ENCODE measurements around the gene NPAS3.

The NPAS3 gene

DNA sequence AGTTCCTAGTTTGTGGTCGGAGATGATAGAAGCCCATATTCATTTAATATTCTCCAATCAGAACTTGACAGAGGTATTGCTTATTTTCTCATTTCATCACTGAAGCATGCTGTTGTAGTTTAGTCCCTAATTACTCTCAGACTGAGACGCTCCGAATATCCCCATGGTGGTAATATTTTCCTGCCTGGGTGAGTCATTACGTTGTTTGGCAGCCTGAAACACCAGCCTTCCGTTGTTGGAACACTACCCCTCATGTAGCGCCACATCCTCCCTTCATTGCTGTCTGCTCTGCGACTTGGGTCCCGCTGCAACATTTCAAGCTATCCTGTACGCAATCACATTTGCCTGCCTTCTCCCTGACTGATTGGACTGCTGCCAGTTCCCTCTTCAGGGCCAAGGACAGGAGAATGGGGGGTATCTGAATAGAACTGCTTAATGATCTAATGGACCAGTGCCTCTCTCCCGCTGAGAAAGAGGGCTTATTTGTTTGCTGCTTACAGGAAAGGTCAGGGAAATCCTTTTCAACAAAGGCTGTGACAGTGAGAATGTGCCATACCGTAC lies 369.1 kb downstream of the NPAS3 start:
- Histone ChIP-seq H3K27ac (no peak overlapping the region), H3K4me3 (no peak overlapping the region), H3K9ac (ENCODE audit: insufficient read length) (no peak overlapping the region), H3K36me3 (ENCODE audit: insufficient read depth, low read length) (no peaks in the 10 kb centered on the region), H3K9me3 (ENCODE audit: low read depth, low read length) (no peaks in the 10 kb centered on the region)
- TF ChIP-seq POLR2AphosphoS5 (IDR thresholded peaks at IDR 0.05; ENCODE audit: borderline replicate concordance, low read depth, low read length) (no peak), FOXP2 (optimal IDR thresholded peaks at IDR 0.05; ENCODE audit: control extremely low read depth, extremely low read length, insufficient read depth) (no peak), EZH2 (IDR thresholded peaks at IDR 0.05) (no peak)
- no peak for DNase-seq (ENCODE audit: low read depth, low spot score)

DNA sequence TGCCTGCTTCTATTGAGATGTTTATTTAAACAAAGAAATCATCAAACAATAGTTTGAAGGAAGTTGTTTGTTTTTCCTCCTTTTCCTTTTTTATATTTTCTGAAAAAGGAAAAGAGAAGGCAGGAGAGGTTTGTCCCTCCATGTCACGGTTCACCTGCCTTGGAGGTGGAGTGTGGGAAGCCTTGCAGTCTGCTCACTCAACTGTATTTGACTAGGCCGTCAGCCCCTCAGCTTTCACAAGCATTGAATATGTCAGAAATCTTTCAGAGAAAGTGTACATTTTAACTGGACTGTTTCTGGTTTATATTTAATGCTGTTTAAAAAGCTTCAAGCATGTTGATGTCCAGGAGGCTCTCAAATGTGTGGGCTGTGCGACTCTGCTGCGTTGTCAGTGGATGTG lies 370.4 kb downstream of the NPAS3 start:
- no peak overlapping the region for H3K9ac ChIP-seq (ENCODE audit: insufficient read length)
- H3K36me3 ChIP-seq (ENCODE audit: insufficient read depth, low read length) = no peaks in the 10 kb centered on the region
- no peak overlapping the region for H3K4me3 ChIP-seq
- H3K9me3 ChIP-seq (ENCODE audit: low read depth, low read length) = no peaks in the 10 kb centered on the region
- TF ChIP-seq POLR2AphosphoS5 (IDR thresholded peaks at IDR 0.05; ENCODE audit: borderline replicate concordance, low read depth, low read length) = no peak
- TF ChIP-seq FOXP2 (optimal IDR thresholded peaks at IDR 0.05; ENCODE audit: control extremely low read depth, extremely low read length, insufficient read depth) = no peak
- TF ChIP-seq EZH2 (IDR thresholded peaks at IDR 0.05) = no peak
- no peak overlapping the region for H3K27ac ChIP-seq
- no peak for DNase-seq (ENCODE audit: low read depth, low spot score)

DNA sequence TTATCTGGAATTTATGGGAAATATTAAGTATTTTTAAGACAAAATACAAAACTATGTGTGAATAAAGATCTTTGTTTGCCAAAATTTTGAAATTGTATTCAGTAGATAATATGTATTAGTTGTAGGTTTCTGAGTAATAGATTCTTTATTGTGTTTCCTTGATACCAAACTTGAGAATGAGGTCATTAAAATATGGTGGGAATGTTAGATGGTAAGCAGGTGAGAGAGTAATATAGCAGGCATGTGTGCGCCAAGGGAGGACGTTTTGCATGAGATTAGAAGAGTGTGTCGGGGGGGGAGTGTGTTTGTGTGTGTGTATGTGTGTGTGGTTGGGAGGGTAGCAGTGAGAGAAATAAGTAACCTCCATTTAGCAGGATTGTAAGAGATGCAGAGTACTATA lies 376.5 kb downstream of the NPAS3 start:
- H3K9ac ChIP-seq (ENCODE audit: insufficient read length) = no peak overlapping the region
- no peak overlapping the region for H3K27ac ChIP-seq
- TF ChIP-seq FOXP2 (optimal IDR thresholded peaks at IDR 0.05; ENCODE audit: control extremely low read depth, extremely low read length, insufficient read depth) = no peak
- no peak for TF ChIP-seq EZH2 (IDR thresholded peaks at IDR 0.05)
- no peak for TF ChIP-seq POLR2AphosphoS5 (IDR thresholded peaks at IDR 0.05; ENCODE audit: borderline replicate concordance, low read depth, low read length)
- no peaks in the 10 kb centered on the region for H3K36me3 ChIP-seq (ENCODE audit: insufficient read depth, low read length)
- H3K9me3 ChIP-seq (ENCODE audit: low read depth, low read length) = no peaks in the 10 kb centered on the region
- no peak for DNase-seq (ENCODE audit: low read depth, low spot score)
- H3K4me3 ChIP-seq = no peak overlapping the region

DNA sequence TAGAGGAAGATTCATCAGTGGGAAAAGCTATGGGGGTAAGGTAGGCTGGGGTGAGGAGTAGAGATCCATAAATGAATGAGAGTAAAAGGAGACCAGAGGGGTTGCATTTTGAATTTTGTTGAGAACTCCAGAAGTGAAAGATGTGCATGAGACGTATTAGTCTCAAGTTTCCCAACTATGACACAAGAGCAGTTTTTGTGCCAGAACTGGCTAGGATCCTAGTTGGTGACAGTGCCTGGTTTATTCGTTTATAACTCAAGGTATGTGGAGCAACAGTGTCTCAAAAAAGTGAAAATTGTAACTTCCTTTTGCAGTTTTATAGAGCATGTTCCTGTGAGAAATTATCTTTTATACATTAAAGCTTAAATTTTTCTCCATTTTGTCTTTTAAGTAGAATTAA lies 377.0 kb downstream of the NPAS3 start:
- no peak for TF ChIP-seq POLR2AphosphoS5 (IDR thresholded peaks at IDR 0.05; ENCODE audit: borderline replicate concordance, low read depth, low read length)
- Histone ChIP-seq H3K4me3 (no peak overlapping the region), H3K27ac (no peak overlapping the region), H3K9ac (ENCODE audit: insufficient read length) (no peak overlapping the region), H3K9me3 (ENCODE audit: low read depth, low read length) (no peaks in the 10 kb centered on the region), H3K36me3 (ENCODE audit: insufficient read depth, low read length) (no peaks in the 10 kb centered on the region)
- no peak for DNase-seq (ENCODE audit: low read depth, low spot score)

DNA sequence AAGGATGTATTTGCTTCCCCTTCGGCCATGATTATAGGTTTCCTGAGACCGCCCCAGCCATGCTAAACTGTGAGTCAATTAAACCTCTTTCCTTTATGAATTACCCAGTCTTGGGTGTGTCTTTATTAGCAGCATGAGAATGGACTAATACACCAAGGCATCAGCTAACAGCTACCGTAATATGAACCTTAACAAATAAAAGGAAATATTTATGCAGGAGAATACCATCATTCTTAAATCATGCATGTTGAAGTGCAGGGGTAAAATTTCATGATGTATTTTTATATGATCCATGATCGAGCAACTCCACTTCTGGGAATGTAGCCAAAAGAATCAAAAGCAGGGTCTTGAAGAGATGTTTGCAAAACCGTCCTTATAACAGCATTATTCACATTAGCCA lies 379.0 kb downstream of the NPAS3 start:
- H3K9ac ChIP-seq (ENCODE audit: insufficient read length) = no peak overlapping the region
- H3K27ac ChIP-seq = no peak overlapping the region
- TF ChIP-seq EZH2 (IDR thresholded peaks at IDR 0.05) (no peak), POLR2AphosphoS5 (IDR thresholded peaks at IDR 0.05; ENCODE audit: borderline replicate concordance, low read depth, low read length) (no peak), FOXP2 (optimal IDR thresholded peaks at IDR 0.05; ENCODE audit: control extremely low read depth, extremely low read length, insufficient read depth) (no peak)
- H3K4me3 ChIP-seq = no peak overlapping the region
- no peaks in the 10 kb centered on the region for H3K9me3 ChIP-seq (ENCODE audit: low read depth, low read length)
- H3K36me3 ChIP-seq (ENCODE audit: insufficient read depth, low read length) = no peaks in the 10 kb centered on the region
- DNase-seq (ENCODE audit: low read depth, low spot score) = no peak

DNA sequence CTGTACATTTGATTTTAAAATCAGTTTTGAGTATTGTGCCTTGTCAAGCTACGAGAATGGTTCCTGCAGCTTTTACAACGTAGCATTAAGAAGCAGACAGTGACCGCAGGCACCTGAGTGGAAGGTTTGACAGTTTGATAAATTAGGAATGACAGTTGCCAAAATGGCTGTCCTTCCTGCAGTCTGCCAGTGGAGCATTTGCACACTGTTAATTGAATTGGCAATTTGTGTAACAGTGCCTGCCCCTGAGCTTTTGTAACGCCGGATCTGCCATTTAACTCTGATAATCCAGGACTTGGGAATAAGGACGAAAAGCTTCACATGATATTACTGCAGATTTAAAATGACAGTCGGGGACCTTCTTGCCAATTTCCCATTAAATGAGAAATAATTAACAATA lies 385.3 kb downstream of the NPAS3 start:
- no peaks in the 10 kb centered on the region for H3K9me3 ChIP-seq (ENCODE audit: low read depth, low read length)
- no peaks in the 10 kb centered on the region for H3K36me3 ChIP-seq (ENCODE audit: insufficient read depth, low read length)
- TF ChIP-seq EZH2 (IDR thresholded peaks at IDR 0.05) (no peak), POLR2AphosphoS5 (IDR thresholded peaks at IDR 0.05; ENCODE audit: borderline replicate concordance, low read depth, low read length) (no peak), FOXP2 (optimal IDR thresholded peaks at IDR 0.05; ENCODE audit: control extremely low read depth, extremely low read length, insufficient read depth) (no peak)
- no peak overlapping the region for H3K9ac ChIP-seq (ENCODE audit: insufficient read length)
- H3K4me3 ChIP-seq = no peak overlapping the region
- H3K27ac ChIP-seq = no peak overlapping the region
- no peak for DNase-seq (ENCODE audit: low read depth, low spot score)

DNA sequence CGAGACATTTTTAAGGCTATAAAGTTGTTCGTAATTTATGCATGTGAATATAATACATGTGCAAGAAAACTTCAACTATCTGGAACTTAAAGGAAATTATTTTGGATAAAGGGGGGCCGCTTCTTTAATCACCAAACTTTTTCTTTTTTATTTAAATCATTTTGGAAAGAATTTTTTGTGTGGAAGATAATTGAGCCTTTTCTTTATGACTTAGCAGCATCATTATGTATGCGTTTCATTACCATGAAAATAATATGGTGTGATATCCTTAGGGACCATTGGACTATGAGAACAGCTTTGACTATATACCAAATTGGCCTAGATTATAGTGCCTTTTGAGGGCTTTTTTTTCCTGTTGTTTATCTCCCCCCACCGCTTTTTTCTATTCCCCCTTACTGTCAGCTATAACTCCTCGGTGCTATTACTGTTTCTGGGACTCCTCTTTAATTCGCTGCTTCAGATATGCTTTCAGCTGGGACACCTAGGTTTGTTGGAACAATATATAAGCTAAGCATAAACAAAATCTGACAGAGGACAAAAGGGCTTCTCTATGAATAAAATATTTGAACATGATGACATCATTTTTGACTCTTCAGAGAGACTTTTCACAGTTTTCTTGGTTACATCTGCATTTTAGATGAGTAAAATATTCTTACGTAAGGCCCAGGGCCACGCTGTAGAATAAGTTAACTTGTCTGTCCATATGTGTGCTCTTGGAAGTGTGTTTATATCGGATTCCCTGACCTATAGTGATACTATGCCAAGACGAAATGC lies 392.7 kb downstream of the NPAS3 start:
- Histone ChIP-seq H3K4me3 (no peak overlapping the region), H3K36me3 (ENCODE audit: insufficient read depth, low read length) (no peaks in the 10 kb centered on the region), H3K27ac (no peak overlapping the region), H3K9ac (ENCODE audit: insufficient read length) (no peak overlapping the region), H3K9me3 (ENCODE audit: low read depth, low read length) (no peaks in the 10 kb centered on the region)
- TF ChIP-seq FOXP2 (optimal IDR thresholded peaks at IDR 0.05; ENCODE audit: control extremely low read depth, extremely low read length, insufficient read depth) (no peak), EZH2 (IDR thresholded peaks at IDR 0.05) (no peak), POLR2AphosphoS5 (IDR thresholded peaks at IDR 0.05; ENCODE audit: borderline replicate concordance, low read depth, low read length) (no peak)
- DNase-seq (ENCODE audit: low read depth, low spot score) = no peak

DNA sequence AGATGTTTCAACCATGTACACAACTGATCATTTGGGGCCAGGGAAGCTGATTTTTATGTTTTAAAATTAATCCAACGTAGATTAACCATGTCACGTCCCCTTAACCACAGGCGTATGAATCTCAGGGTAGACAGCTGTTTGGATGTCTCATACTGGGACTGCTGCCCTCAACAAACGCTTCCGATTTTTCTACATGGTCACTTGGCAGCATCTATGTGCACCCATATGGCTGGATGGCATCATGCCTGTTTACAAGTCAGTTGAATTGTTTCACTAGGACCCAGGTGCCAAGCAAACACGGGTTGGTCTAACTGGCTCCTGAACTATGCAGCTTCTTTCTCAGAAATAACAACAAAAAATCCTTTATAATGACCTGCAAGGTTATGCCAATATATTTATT lies 393.8 kb downstream of the NPAS3 start:
- H3K4me3 ChIP-seq = no peak overlapping the region
- H3K27ac ChIP-seq = no peak overlapping the region
- no peaks in the 10 kb centered on the region for H3K36me3 ChIP-seq (ENCODE audit: insufficient read depth, low read length)
- no peak overlapping the region for H3K9ac ChIP-seq (ENCODE audit: insufficient read length)
- TF ChIP-seq FOXP2 (optimal IDR thresholded peaks at IDR 0.05; ENCODE audit: control extremely low read depth, extremely low read length, insufficient read depth) (no peak), POLR2AphosphoS5 (IDR thresholded peaks at IDR 0.05; ENCODE audit: borderline replicate concordance, low read depth, low read length) (no peak), EZH2 (IDR thresholded peaks at IDR 0.05) (no peak)
- no peaks in the 10 kb centered on the region for H3K9me3 ChIP-seq (ENCODE audit: low read depth, low read length)
- DNase-seq (ENCODE audit: low read depth, low spot score) = no peak

DNA sequence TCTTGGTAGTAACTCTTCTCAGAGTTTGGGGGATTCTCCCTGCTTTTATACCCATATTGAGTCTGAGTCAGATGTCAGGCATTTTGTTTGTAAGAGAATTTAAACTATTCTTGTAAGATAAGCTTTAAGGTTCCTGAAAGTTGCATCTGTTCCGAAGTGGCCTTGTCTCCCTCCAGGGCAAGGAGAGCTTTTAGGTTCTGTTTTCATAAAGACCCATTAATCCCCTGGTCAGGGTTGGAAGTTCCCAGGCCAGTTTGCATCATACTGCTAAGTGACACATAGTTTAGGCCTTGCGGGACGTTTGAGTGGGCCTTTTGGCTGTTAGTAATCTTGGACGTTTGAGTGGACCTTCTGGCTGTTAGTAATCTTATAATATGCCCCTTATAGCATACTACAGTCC lies 396.7 kb downstream of the NPAS3 start:
- H3K9me3 ChIP-seq (ENCODE audit: low read depth, low read length) = no peaks in the 10 kb centered on the region

More for the DNA sequence above, 396.7 kb downstream of the NPAS3 start:
- no peak for DNase-seq (ENCODE audit: low read depth, low spot score)
- Histone ChIP-seq H3K9ac (ENCODE audit: insufficient read length) (no peak overlapping the region), H3K4me3 (no peak overlapping the region), H3K36me3 (ENCODE audit: insufficient read depth, low read length) (no peaks in the 10 kb centered on the region), H3K27ac (no peak overlapping the region)
- no peak for TF ChIP-seq POLR2AphosphoS5 (IDR thresholded peaks at IDR 0.05; ENCODE audit: borderline replicate concordance, low read depth, low read length)
- no peak for TF ChIP-seq FOXP2 (optimal IDR thresholded peaks at IDR 0.05; ENCODE audit: control extremely low read depth, extremely low read length, insufficient read depth)
- TF ChIP-seq EZH2 (IDR thresholded peaks at IDR 0.05) = no peak
